NCI-H1105 (cell line): ENCODE measurements around the gene RIT1.

Source experiments
- DNase-seq: peaks from one replicate; lab custom pipeline; 2025; lab: John Stamatoyannopoulos, UW

The RIT1 gene, protein sequence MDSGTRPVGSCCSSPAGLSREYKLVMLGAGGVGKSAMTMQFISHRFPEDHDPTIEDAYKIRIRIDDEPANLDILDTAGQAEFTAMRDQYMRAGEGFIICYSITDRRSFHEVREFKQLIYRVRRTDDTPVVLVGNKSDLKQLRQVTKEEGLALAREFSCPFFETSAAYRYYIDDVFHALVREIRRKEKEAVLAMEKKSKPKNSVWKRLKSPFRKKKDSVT

DNA sequence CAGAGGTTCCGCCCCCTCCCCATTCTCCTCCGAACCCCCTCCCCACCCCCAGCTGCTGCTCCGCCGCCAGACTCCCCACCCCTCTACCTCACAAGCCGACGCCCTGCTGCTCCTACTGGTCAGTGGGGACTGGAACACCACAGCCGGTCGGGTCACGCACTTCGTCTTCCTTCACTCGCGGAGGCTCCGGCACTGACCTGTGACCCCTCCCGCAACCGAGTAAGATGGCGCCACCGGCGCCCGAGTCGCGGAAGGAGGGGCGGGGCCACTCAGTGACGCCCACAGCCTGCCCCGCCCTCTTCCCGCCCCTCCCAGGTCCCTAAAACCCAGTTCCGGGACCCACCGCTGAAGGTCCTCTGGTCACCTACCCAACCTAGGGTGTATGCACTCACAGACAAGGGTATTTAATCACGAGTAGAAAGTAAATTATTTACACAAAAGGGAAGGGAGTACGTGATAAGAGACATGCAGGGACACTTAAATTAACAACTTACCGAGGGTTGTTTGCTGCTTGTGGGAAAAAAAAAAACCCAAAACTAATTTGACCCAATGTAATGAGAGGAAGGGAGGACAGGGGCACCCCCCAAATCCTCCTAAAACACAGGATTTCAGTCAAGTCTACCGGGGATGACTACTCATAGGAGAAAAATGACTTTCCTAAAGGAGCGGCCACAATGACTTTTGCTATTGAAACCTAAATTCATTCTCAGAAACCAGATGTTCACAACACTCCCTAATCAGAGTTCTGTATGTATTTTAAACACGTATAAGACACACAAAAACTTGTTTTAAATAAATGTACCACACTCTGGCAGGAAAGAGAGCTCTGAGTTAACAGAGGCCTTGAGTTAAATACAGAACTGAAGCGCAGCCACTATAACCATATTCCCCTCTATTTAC, at the start of gene RIT1:
Gene RIT1, minus strand, starts transcription at position 194 of the 900 bp plus-strand sequence. CDS start 588 bp downstream, outside the sequence.
- DNase-seq, result peak; percentile 74

DNA sequence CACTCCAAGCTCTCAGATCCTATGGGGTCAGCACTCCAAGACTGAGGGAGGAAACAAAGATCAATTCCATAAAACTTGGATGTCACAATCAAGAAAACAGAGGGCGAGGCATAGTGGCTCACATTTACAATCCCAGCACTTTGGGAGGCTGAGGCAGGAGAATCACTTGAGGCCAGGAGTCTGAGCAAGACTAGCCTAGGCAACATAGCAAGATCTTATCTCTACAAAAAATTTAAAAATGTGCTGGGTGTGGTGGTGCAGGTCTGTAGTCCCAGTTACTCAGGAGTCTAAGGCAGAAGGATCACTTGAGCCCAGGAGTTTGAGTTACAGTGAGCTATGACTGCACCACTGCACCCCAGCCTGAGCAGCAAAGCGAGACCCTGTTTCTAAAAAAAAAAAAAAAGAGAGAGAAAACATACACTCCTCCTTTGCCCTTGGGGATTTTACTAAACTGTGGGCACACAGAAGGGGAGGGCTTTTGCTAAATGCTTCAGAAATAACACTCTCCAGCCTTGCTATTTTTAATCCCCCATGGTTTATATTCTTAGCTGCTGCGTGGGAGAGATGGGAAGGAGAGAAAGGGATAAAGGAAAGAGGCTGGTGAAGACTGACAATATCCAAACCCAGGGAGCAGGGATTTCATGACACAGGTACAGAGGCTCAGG, 49.1 kb upstream of the RIT1 start:
- DNase-seq, result no peak

DNA sequence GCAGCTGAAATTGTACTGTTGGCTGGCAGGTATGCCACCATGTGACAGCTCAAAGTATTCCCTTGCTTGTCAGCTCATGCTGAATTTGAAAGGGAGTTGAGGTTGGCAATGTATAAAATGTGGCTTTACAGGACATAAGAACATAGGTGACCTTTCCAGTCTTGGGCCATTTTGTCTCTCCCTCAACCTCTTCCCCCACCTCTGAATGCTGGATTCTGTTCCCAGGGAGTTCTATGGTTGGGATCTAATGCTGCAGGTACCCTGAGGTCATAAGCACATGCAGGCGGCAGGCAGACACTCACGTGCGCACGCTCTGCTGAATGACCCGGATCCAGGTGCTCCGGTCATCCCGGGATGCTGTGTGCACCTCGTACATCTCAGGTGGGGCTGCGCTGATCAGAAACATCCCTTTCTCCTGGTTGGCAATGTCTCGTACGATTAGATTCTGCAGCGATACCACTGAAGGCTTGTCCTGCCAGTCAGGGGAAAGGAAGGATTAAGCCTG, 46.3 kb upstream of the RIT1 start:
- DNase-seq, result no peak

DNA sequence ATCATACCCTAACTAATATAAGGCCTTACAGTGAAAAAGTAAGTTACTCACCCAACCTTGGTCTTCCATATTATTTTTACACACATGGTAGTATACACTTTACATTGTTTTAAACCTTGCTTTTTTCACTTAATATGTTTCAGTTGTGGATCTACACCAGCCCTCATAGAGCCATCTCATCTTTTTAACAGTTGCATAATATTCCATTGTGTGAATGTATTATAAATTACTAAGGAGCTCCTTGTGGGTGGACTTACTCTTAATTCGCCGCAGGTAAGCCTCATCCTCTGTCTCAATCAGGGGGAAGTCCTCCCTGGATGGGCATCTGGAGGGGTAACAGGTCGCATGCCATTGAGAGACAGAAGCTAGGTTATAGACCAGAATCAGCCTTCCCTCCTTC, 43.5 kb upstream of the RIT1 start:
- DNase-seq, result no peak

DNA sequence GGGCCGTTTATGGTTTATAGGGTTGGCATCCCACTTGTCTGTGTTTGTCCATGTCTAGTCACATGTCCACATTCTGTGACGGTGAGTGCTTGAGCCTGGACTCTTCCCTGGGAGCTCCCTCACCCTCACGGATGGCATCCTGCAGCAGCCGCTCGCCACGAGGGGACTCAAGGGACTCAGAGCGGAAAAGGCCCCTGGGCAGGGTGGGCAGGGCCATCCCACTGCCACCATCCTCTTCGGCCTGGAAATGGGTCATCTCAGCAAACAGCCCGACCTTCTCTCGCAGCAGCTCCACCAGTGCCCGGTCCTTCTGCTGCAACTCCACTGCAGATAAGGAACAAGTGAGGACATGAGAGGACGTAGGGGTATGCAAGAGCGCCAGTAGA, 41.3 kb upstream of the RIT1 start:
- DNase-seq, result no peak

DNA sequence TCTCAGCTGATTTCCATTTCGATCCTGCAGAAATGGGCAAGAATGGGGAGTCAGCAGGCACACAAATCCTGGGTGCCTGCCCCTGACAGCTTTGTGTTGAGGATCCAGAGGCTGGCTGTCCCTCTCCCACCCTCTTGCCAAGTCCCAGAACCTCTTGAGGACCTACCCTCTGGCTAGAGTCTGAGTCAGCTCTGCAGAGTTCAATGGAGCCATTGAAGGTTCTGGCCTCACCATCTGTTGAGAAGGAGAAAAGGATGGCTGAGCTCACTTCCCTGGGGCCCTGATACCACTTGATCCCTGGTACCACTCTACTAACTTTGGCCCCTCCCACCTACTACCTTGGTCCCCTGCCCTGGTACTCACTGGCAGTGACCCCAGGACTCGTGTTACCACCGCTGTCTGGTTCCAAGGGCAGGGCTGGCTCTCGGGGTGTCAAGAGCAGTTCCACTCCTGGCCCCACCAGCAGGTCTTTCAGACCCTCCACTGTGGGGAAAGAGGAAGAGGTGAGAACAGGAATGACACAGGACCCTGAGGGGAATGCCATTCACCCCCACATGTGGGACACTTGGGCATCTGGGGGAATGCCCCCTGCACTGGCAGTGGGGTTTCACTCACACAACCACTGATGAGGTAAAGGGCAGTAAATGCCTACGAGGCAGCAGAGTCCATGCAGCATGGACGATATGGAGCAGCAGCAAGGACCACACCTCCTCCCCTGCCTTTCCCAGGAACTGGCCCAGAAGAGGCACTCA, 40.8 kb upstream of the RIT1 start:
- no peak for DNase-seq

DNA sequence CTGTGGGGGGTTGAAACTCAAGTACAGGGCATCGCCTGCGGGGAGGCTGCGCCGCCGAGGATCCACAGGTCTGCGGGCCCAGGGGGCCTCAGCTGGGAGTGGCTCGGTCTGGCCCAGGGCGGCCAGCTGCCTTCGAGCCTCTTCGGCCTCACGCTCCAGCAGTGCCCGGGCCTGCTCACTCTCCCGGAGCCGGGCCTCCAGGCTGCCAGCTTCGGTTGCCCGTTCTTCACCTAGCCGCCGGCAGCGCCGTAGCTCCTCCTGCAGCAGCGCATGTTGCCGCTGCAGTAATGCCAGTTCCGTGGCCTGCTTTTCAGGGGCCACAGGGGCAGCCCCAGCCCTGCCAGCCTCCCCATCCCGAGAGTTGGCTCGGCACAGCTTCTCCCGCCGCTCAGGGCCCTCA, 39.7 kb upstream of the RIT1 start:
- DNase-seq, result no peak

DNA sequence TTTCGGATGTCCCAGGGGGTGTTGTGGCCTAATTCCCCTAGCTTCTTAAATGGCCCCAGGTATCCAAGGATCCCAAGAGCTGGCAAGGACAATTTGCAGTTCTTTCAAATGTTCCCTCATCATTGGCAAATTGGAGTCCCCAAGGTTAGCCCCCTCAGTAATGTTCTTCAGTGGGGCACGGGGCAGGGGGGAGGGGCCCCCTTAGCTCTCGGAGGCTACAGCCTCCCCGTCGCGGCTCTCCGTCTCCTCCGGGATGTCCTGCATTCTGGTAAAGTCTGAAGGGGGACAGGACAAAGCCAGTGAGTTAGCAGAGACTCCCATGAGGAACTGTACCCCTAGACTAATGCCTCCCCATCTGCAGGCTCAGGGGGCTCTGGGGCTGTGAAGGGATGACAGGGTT, 36.6 kb upstream of the RIT1 start:
- no peak for DNase-seq

DNA sequence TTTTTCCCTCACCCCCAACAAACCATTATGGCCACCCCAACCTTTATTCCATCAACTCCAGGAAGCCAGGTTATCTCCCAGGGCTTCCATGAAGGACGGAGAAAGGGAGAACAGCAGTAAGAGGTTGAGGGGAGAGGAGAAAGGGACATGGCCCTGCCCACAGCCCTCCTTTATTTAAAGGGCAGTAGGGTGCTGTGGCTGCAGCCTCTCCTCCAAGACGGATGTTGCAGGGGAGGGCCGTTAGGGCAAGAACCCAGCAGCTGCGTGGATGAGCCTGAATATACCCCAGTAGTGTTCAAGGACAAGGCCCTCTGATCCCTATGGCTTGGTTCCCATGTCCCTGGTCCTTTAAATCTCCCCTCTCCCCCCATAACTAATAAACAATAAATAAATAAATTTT, 36.1 kb upstream of the RIT1 start:
- DNase-seq, result no peak

DNA sequence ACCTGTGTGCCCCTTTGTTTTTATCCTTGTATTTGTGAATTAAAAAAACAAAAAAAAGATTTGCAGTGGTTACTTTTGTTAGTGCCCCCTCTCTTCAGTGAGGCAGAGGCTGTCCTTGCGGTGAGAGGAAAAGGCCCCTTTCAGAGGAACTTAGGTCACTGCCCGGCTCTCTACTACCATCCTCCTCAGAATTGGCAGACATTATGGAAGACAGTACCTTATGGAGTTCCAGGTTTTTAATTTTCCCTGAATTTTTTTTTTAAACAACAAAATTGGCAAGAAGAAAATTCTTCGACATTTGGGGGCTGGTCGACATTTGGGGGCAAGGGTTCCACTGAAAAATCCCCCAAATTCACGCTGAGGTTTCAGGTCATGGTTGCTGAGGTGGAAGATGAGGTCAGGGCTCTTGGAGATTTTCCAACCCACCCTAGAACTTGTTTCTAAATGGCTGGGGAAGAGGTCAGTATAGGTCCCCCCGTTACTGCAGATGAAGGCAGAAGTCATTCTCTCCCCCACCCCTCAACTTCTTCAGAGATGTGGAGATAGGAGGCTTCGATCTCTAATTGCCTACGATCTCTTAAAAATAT, 35.6 kb upstream of the RIT1 start:
- DNase-seq, result no peak

DNA sequence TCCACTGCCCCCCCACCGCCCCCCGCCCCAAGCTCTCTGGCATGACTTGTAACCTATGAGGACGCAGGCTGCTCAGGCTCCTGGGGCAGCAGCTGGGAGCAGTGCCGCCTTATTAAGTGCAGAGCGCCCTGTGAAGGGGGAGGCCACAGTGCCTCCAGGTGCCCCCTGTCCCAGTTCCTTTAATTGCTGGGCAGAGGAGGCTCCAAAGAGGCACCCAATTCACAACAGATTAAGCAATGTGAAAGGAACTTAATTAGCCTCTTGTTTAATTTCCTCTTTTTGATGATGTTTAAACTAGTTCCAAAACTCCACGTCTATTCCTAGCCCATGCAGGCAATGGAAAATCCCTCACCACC, 33.3 kb upstream of the RIT1 start:
- no peak for DNase-seq

DNA sequence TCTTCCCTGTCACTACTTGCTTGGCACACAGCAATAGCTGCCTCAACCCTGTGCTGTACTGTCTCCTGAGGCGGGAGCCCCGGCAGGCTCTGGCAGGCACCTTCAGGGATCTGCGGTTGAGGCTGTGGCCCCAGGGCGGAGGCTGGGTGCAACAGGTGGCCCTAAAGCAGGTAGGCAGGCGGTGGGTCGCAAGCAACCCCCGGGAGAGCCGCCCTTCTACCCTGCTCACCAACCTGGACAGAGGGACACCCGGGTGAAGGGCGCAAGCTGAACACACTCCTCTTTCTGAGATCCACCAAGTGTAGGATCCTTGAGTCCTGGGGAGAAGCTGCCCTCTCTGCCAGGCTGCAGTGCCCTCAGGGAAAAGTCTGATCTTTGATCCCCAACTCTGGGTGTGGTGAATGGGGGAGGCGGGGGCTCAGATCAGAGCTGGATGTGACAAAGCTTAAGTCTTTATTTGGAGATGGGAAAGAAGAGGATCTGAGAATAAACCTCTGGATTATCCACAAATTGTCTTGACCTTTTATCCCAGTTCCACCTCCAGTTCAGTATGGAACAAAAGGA, 31.5 kb upstream of the RIT1 start:
- no peak for DNase-seq

DNA sequence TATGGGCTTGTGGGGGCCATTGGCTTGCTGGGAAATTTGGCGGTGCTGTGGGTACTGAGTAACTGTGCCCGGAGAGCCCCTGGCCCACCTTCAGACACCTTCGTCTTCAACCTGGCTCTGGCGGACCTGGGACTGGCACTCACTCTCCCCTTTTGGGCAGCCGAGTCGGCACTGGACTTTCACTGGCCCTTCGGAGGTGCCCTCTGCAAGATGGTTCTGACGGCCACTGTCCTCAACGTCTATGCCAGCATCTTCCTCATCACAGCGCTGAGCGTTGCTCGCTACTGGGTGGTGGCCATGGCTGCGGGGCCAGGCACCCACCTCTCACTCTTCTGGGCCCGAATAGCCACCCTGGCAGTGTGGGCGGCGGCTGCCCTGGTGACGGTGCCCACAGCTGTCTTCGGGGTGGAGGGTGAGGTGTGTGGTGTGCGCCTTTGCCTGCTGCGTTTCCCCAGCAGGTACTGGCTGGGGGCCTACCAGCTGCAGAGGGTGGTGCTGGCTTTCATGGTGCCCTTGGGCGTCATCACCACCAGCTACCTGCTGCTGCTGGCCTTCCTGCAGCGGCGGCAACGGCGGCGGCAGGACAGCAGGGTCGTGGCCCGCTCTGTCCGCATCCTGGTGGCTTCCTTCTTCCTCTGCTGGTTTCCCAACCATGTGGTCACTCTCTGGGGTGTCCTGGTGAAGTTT, 30.8 kb upstream of the RIT1 start:
- no peak for DNase-seq

DNA sequence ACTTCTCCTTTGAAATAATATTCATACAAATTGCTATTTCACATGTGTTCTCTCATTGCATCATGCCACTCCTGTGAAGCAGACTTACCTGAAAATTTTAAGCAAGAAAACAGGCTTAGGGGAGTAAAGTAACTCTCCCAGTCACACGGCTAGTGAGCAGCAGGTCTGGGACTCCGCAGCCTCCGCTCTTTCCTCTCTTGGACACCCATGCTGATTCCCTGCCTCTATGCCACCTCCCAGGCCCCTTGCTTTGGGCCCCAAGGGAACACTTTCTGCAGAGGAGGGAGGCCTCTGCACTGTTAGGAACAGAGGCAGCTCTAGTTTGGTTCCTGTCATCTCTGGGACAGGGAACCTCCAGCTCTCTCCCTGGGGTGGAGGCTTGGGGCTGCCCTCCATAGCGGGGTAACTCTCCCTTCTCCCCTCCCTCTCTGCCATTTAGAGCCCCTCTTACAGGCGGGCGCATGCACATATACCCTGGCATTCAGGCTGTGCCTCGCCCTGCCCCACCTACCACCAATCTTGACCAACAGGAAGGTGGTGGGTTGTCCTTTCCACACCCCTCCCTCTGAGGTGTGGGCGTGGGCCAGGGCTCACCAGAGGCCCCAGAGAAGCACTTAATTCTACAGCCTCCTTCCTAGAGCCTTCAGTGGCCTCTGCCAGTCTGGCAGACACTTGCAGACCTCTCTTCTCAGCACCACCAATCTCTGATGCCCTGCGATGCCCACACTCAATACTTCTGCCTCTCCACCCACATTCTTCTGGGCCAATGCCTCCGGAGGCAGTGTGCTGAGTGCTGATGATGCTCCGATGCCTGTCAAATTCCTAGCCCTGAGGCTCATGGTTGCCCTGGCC, 30.1 kb upstream of the RIT1 start, which contains the start of gene RXFP4:
Gene RXFP4, plus strand, starts transcription at position 646 of the 852 bp plus-strand sequence. Its CDS starts 72 bp downstream, at position 718.
- no peak for DNase-seq

DNA sequence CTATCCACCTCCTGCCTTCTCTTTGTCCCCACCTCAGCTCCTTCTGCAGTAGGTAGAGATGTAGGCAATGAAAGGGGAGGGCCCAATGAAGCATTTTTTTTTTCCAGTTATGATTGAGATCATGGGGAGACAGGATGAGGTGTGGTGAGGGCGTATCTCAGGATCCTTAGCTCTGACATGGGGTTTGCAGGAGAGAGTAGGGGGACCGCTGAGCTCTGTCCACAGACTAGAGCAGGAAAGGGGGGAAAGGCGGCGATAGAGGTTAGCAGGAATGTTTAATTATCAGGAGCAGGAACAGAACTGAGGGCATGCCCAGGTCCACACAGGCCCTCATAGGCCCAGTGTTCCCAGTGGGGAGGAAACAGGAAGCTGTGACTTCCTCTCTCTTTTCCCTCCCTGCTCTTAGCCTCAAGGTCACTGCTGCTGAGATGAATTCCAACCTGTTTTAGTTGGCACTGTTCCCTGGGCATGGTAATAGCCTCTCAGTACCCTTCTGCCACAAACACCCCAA, 29.4 kb upstream of the RIT1 start:
- no peak for DNase-seq

DNA sequence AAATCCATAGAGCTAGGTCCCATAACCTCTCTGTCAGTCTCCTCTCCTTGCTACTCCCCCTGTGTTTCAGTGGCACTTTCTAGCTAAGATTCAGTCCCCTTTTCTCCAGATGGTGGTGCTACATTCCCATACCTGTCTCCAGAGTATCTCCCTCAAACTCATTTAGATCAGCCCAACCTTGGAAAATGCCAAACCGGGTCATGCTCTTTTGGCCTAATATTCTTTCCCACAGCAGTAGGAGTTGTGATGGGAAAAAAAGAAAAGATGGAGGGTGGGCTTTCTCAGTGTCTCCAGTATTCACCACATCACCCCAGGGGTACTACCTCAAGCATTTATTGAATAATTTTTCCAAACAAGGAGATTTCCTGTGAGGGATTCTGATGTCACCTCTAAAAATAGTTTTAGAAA, 27.1 kb upstream of the RIT1 start:
- peak; percentile 37 for DNase-seq

DNA sequence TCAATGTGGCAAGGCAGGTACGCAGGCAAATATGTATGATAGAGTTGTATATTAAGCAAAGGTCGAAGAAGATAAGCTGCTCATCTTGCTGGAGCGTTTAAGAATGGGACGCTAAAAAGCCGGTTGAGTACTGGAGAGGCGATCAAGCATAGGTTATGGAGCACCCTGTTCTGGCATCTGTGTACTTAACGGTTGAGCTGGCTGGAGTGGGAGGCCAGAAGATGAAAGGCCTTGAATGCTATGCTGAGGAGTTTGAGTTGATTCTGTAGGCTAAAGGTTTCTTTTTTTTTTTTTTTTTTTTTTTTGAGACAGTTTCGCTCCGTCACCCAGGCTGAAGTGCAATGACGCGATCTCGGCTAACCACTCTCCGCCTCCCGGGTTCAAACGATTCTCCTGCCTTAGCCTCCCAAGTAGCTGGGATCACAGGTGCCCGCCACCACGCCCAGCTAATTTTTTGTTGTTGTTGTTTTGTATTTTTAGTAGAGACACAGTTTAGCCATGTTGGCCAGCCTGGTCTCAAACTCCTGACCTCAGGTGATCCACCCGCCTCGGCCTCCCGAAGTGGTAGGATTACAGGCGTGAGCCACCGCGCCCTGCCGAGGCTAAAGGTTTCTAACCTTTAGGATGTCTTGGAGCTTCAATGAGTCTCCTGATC, 23.9 kb upstream of the RIT1 start:
- DNase-seq, result no peak

DNA sequence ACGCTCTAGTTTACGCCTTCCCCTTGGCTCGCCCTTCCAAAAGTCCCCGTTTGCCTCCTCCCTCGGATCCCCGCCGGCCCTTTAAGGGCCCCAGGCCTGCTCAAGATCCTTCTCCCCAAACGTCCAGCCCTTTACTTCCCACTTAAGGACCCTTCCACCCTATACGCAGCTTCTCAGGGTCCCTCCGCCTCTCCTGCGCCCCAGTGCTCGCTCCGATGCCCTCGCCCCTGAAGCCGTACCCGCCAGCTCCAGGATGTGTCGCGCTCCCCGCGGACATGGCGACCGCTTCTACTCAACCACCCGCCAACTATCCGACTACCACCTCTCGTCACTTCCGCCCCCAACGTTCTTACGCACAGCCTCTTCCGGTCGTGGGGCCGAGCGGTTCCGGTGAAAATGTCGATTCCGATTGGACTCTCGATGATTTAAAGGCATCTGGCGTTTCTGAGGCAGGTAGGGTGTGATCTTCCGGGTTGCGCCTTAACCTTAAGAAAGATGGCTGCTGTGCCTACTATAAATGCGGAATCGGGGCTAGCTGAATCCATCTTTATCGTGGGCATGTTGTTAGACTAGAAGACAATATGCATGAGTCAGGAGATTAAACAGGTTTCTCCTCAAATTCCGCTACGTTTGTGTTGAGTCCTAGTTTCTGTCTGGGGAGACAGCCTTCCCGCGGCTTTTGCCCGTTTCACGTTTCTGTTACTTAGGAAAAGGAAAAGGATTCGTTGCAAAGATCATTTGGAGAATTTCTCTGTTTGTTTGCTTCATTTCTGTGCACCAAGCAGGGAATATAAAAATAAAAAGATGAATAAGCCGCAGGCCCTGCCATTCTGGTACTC, 23.2 kb upstream of the RIT1 start, which contains the start of gene KHDC4:
Gene KHDC4, minus strand, starts transcription at position 317 of the 839 bp plus-strand sequence. Its CDS starts 40 bp downstream, at position 277.
- peak; percentile 99 for DNase-seq
